Fibroblast of the aortic adventitia (primary cell): ENCODE measurements around the gene CSF1. TPM values are rescaled to one million over a fixed set of nuclear protein-coding genes. Genes with fewer than 3 reads are reported as not detected.

Source experiments
- DNase-seq: peaks from one replicate; pipeline ENCODE4 v3.0.0-alpha.2; 2010; ENCODE audit warnings: low read depth
- H3K4me3 ChIP-seq: 2 replicates; pipeline ENCODE4 v1.5.1; 2011; ENCODE audit warnings: low read depth, mild to moderate bottlenecking, control low read depth, low read length, moderate library complexity
- total RNA-seq: library from RNA; depleted of rRNA; stranded (reverse); fragments of >200 nt; gene quantifications from 2 replicates; pipeline ENCODE4 v1.2.3, GENCODE V29; 2012; ENCODE audit warnings: low replicate concordance
- TF ChIP-seq, protein P1 (sequence below): IDR thresholded peaks from 2 replicates; pipeline ENCODE4 v1.5.1; 2011; ENCODE audit warnings: mild to moderate bottlenecking, low read length, control low read depth, inconsistent platforms; ENCODE audit not compliant: insufficient read depth

Gene CSF1
- total RNA-seq, 1 donor: 61.9 TPM

DNA sequence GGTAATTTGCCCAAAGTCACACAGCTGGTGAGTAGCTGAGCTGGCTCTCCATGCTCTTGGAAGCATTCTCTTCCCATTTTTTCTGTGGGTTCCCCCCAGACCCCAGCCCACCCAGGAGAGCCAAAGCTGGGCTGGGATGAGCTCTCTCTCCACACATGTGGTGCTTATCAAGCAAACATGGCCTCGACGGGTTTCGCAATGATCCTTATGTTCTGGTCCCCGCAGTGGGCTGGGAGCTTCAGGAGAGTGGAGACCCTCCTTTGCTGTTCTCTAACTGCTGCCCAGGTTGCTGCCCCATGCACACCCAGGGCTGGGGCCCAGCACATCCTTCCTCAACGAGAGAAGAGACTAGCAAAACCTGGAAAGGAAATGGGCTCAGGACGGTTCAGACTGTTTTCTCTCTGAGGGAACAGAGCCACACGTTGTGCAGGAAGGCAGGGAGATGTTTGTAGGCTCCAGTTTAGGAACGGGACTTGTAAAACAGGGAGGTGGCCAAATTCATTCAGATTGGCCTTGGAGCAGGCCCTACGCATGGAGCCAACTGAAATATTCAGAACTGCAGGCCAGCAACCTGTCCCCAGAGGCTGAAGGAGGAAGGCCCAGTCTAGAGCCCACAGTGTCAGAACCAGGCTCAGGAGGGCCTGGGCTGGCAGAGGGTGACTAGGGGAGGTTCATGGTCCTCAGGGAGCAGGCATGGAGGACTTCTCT is 27.2 kb upstream of the CSF1 start:
- TF ChIP-seq, protein P1, sequence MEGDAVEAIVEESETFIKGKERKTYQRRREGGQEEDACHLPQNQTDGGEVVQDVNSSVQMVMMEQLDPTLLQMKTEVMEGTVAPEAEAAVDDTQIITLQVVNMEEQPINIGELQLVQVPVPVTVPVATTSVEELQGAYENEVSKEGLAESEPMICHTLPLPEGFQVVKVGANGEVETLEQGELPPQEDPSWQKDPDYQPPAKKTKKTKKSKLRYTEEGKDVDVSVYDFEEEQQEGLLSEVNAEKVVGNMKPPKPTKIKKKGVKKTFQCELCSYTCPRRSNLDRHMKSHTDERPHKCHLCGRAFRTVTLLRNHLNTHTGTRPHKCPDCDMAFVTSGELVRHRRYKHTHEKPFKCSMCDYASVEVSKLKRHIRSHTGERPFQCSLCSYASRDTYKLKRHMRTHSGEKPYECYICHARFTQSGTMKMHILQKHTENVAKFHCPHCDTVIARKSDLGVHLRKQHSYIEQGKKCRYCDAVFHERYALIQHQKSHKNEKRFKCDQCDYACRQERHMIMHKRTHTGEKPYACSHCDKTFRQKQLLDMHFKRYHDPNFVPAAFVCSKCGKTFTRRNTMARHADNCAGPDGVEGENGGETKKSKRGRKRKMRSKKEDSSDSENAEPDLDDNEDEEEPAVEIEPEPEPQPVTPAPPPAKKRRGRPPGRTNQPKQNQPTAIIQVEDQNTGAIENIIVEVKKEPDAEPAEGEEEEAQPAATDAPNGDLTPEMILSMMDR: no peak
- DNase-seq: peak; percentile 28
- H3K4me3 ChIP-seq: no peak overlapping the region

DNA sequence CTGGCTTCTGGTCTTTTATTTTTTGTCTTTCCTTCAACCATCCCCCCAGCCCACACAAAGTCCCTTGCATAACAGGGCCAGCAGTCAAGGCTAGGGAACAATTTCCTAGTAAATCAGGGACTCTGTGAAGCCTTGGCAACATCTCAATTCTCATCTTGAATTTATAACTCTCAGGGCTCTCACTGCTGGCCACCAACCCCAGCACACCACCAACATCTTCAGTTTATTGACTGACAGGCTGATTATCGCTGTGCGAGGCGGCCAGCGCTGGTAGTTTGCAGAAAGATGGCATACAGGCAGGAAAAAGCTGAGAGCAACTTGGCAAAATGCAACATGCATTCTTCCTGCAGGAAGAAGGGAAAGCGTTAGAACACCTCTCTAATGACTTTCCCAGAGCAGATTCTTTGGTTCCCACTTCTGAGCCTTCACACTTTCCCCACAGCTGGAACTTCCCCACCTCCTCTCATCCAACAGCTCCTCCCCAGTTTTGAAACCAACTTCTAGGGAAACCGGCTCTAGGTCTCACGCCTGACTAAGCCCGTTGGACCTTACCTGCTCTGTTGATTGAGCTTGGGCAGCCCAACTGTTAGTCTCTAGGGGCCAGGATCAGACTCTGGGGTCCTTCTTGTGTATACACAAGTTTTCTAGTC is 26.3 kb upstream of the CSF1 start:
- TF ChIP-seq, protein P1: no peak
- no peak overlapping the region for H3K4me3 ChIP-seq
- no peak for DNase-seq

DNA sequence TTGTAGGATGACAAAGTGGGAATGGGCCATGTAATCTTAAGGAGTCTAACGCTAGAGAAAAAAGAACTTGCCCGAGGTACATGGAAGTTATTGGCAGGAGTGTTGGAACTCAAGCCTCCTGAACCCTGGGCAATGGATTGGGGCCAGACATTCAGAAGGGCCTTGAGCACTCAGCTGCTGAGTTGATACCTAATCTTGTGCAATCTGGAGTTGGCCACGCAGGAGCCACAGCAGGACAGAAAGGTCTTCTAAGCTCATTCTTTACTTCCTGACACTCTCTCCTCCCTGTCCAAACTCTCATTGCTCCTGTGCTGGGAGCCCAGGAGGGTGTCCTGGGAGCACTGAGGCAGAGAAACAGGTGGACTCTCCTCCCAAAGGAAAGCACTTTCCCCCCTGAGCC is 25.1 kb upstream of the CSF1 start:
- no peak overlapping the region for H3K4me3 ChIP-seq
- DNase-seq: no peak
- TF ChIP-seq, protein P1: no peak

DNA sequence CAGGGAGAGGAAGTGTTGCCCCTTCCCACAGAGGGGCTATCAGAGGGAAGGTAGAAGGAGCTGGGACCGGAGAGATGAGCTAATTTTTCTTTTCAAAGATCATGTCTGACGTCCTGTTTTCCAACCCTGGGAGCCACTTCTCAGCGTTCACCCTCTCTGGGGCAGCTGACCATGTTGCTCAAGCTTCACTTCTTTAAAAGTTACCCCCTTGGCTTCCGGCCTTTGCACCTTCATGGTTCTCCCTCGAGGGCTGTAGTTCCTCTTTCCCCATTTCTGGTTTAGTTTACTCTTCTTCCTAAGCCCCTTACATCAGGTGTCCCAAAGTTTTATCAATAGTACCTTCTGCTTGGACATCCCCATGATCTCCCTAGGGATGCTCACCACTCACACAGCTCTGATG is 23.8 kb upstream of the CSF1 start:
- TF ChIP-seq, protein P1: no peak
- no peak for DNase-seq
- no peak overlapping the region for H3K4me3 ChIP-seq

DNA sequence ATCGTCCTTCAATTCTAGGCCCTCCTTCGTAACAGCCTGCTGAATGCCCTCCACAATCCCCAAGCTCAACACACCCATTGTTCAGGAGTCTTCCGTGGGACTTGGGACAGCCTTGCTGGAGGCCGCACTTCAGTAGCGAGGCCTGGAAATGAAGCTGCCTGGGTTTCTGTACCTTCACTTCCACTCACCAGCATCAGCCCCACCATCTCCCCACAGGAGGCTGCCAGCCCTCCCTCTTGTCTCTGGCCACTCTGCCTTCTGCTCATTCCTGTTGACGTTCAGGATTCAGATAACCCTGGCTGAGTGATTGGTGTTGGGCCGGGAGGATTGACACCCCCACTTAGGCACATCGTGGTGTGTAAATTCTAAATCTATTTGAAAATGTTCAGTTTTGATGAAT is 23.4 kb upstream of the CSF1 start:
- TF ChIP-seq, protein P1: no peak
- no peak for DNase-seq
- no peak overlapping the region for H3K4me3 ChIP-seq

DNA sequence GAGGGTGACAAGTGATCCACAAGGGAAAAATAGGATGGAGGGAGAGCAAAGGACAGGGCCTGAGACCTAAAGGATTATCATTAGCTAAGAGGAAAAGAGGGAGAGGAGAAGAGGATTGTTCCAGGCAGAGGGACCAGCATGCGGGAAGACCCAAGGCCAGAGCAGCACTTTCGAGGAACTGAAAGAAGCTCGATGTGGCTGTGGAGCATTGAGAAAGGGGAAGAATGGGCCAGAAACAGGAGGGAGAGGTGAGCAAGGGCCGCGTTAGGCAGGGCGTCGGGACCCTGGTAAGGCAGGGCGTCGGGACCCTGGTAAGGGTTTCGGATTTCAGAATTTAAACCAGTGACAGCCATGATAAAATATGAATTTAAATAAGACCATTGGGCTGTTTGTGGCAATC is 22.8 kb upstream of the CSF1 start:
- no peak for DNase-seq
- TF ChIP-seq, protein P1: no peak

More for the DNA sequence above, 22.8 kb upstream of the CSF1 start:
- no peak overlapping the region for H3K4me3 ChIP-seq
